Motor neuron (in vitro differentiated cells): Measurements from ENCODE around the gene PDLIM7. TPM values are rescaled to one million over a fixed set of nuclear protein-coding genes. Genes with fewer than 3 reads are reported as not detected.

Experiments used
- ATAC-seq, 8 experiments: fragments of 200-7000 bp; cut with Tn5 transposase; replicated peaks in 6 of 8; 2 replicates each; pipeline ENCODE4 v1.8.0; 2021; ENCODE audit warnings: mild to moderate bottlenecking in 8 of 8, moderate library complexity in 8 of 8
- H3K27ac ChIP-seq, 2 donors: fragments of 250-450 bp; sonication (Bioruptor Pico); 2 replicates each; pipeline ENCODE4 v1.9.0; 2021; ENCODE audit warnings: antibody characterized with exemption in 2 of 2, mild to moderate bottlenecking in 2 of 2, moderate library complexity in 1 of 2
- H3K4me1 ChIP-seq, 2 donors: fragments of 250-450 bp; sonication (Bioruptor Pico); replicated peaks in 1 of 2; 2 replicates each; pipeline ENCODE4 v1.6.1; 2021; ENCODE audit warnings: antibody characterized with exemption in 2 of 2, mild to moderate bottlenecking in 2 of 2, moderate library complexity in 1 of 2
- H3K4me3 ChIP-seq, 5 donors: fragments of 250-450 bp; sonication (Bioruptor Pico); 2 replicates each; pipeline ENCODE4 v1.9.0; 2021; ENCODE audit warnings: antibody characterized with exemption in 5 of 5, mild to moderate bottlenecking in 5 of 5, moderate library complexity in 4 of 5
- WGBS, 10 experiments: fragments of 450-650 bp; shearing (Covaris generic); methylation state at CpG; one replicate each; pipeline ENCODE4 v1.0.0; 2022; 5-methylcytosine and 5-hydroxymethylcytosine counted together
- in situ Hi-C, 9 experiments: fragments of 400-800 bp; cut with MboI; loops; one replicate each; pipeline ENCODE4 v1.15.0; 2021; ENCODE audit warnings: low sequenced_read_pairs in 9 of 9, low pct_unique_long_range_greater_than_20kb in 2 of 9; ENCODE audit not compliant: unreplicated experiment in 9 of 9
- total RNA-seq, 8 experiments: library from RNA; unstranded; fragments of 300-600 nt; gene quantifications; 2 replicates each; pipeline versions ENCODE4 v1.2.3 to v1.2.4, GENCODE V29; 2022

The PDLIM7 gene
- total RNA-seq, 8 experiments from 2014 or later, result 24.6 to 116 (median 54.3) TPM

DNA sequence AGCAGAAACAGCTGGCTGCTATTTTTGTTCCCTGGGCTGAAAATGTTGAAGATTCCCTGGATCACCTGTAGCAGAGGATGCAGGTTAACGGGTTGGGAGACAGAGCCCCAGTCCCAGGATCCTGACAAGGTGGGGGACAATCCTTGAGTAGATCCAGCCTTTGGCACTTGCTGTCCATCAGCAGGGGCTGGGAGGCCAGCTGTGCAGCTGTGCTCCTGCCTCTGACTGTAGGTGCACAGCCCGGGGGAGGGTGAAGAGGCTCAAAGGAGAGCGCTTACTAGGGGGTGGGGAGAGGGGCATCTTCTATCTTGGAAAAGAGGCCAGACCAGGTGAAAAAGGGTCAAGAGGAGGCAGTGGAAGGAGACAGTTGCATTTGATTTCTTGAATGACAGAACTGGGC lies 22.9 kb upstream of the PDLIM7 start:
- Histone ChIP-seq H3K4me3 (no peak overlapping the region), H3K27ac (no peak overlapping the region), H3K4me1 (peaks cover 12 to 14% of the 10 kb centered on the region in 2 donors)
- in situ Hi-C loops, result loop anchor here in 1 of 9 experiments (25.0 kb wide), 1 partner anchor 133 kb away; the partner anchor contains the start of gene SLC34A1
- no peak for ATAC-seq
- 80 to 100% (median 100%) methylated on average over 1 of the region's 3 CpGs; no CpG with 5 or more reads in 7 of the 10 experiments for WGBS, 10 experiments

DNA sequence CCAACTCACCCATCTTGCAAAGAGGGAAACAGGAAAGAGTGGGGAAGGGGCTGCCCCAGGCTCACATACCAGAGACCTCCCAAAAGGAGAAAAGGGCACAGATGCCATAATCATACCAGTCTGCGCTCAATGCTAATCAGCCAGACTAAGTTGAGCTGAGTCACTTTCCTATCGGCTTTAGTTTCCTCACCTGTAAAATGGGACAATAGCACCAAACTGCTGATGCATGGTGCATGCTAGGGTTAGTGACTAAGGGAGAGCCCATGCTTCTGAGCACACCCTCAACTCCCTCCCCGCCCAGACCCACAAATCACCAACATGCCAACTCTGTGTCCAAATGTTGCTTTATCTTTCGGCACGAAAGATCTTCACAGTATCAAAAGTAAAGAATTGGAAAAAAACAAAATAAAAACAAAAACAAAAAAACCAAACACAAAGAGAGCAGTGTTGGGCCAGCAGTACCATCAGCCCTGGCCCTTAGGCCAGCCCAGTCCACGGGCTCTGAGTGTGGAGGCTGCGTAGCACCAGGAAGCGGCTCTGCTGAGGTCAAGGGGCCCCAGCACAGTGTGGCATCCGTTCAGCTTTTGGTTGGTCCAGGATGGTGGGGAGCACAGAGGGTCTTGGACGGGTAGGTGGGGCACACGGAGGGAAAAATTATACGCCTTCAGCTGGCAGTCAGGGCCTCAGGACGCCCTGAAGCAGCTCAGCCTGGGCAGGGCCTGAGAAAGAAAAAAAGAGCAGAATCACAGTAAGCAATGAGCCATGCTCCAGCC lies 22.2 kb upstream of the PDLIM7 start:
- Histone ChIP-seq H3K27ac (no peak overlapping the region), H3K4me1 (peaks cover 13 to 16% of the 10 kb centered on the region in 2 donors), H3K4me3 (no peak overlapping the region)
- ATAC-seq, result no peak
- WGBS, 10 experiments, result 46 to 100% (median 94%) methylated on average over 2 to 12 of the region's 13 CpGs; no CpG with 5 or more reads in 1 of the 10 experiments
- in situ Hi-C loops, result loop anchor here in 1 of 9 experiments (25.0 kb wide), 1 partner anchor 132 kb away; the partner anchor contains the start of gene SLC34A1

DNA sequence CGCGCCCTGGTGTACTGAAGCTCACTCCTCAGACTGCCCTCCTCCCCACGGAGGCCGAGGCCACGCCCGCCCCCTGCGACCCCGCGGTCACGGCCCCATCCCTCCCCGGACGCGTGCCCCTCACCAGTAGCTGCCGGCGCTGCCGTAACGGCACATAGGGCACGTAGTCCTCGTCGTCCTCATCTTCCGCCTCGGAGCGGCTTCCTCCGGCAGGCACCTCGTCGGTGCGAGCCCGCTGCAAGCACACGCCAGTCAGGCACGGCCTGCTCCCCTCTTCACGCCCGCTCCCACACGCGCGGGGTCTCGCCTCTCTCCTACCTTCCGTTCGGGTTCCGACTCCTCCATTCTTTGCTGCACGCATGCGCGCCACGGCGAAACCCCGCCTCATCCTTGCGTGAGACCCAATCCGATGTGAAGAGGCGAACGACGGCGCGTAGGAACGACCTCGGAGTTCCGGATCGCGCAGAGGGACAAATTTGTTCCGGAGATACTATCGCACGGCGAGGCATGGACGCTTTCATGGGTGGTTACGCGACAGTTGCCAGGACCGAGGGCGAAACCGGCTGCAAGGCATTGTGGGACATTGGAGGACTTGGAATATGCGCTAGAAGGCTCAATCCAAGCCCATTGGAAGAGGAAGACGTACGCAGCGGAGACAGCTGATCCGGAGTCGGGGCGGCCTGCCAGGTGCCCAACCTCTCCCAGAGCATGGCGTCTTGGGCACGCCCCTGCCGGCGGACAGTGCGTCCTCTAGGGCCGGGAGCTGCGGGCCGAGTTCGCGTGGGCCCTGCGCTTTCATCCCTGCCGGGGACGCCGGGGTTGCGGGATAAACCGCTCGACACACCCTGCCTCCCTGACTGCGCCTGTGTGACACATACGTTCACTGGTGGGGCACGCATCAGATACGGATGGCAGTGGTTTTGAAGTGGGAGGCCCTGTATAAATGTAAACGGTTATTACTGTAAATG lies 19.5 kb upstream of the PDLIM7 start, which contains the start of gene DDX41:
TSS of gene DDX41 (minus strand) at position 361 of the 968 bp plus-strand sequence. CDS start at position 345, 16 bp downstream.
- 0 to 4% (median 1%) methylated on average over 3 to 23 of the region's 96 CpGs; no CpG with 5 or more reads in 4 of the 10 experiments for WGBS, 10 experiments
- peak within 1 kb of the TSS; percentile 81 to 94 (median 91) for H3K4me3 ChIP-seq
- peaks cover 13 to 16% of the 10 kb centered on the region in 2 donors for H3K4me1 ChIP-seq
- peak; percentile 85 to 92 (median 89) for ATAC-seq
- in situ Hi-C loops, result loop anchor here in 1 of 9 experiments (25.0 kb wide), 1 partner anchor 130 kb away; the partner anchor contains the start of gene SLC34A1
- H3K27ac ChIP-seq, result peak within 1 kb of the TSS; percentile 76 to 92

DNA sequence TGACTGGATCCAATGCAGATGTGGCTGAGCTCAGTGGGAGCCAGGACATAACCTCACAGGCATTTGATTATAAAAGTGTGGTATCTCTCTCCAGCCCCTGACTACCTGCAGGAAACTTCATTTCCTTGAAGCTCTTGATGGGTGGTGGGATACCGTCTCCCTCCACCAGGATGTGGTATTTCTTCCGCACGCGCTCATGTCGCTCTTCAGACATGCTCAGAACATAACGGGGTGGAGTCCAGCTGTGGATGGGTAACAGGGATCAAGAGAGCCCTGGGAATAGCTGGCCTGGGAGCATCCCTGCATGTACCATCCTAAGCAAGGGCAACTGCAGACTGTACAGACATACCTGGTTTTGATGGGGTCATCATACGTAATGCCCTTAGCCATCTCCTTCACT lies 18.2 kb upstream of the PDLIM7 start:
- WGBS, 10 experiments, result 87 to 100% (median 90%) methylated on average over 1 to 7 of the region's 7 CpGs; no CpG with 5 or more reads in 2 of the 10 experiments
- no peak for ATAC-seq
- H3K27ac ChIP-seq, result no peak overlapping the region
- H3K4me3 ChIP-seq, result peak overlapping the region; percentile 81 to 94 (median 91)
- peaks cover 13 to 16% of the 10 kb centered on the region in 2 donors for H3K4me1 ChIP-seq
- in situ Hi-C loops, result loop anchor here in 1 of 9 experiments (25.0 kb wide), 1 partner anchor 128 kb away; the partner anchor contains the start of gene SLC34A1

DNA sequence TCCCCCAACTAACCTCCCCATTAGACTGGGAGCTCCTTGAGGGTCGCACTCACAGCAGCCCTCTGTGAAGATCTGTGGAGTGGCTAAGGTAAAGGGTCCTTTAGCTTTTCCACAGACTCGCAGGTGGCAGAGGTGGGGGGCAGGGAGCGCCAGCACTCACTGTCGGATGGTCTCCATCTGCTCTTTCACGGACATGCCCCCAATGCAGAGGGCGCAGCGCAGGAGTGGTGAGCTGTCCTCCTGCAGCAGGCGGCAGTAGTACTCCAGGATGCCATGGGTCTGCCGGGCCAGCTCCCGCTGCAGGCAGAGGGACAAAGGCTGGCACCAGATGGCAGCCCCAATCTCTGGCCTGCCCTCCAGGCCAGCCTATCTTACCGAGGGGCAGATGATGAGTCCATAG lies 17.1 kb upstream of the PDLIM7 start:
- H3K4me1 ChIP-seq, result peaks cover 18 to 23% of the 10 kb centered on the region in 2 donors
- no peak overlapping the region for H3K4me3 ChIP-seq
- H3K27ac ChIP-seq, result no peak overlapping the region
- in situ Hi-C loops, result loop anchor here in 1 of 9 experiments (25.0 kb wide), 1 partner anchor 127 kb away; the partner anchor contains the start of gene SLC34A1
- no peak for ATAC-seq
- 66 to 100% (median 93%) methylated on average over 1 to 5 of the region's 11 CpGs; no CpG with 5 or more reads in 7 of the 10 experiments for WGBS, 10 experiments

DNA sequence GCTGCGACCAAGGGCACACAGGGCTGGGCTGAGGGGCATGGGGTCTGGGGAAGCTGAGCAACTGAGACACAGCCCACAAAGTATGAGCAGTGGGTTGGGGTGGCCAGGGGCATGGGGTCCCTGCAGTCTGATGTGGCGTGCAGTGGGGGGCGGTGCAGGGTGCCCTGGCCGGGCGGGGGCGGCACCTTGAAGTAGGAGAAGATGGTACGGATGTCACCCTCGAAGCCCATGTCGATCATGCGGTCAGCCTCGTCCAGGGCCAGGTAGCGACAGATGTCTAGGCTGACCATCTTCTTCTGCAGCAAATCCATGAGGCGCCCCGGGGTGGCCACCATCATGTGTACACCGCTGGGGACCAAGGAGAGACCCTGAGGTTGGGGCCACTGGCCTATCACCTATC lies 16.1 kb upstream of the PDLIM7 start:
- in situ Hi-C loops, result loop anchor here in 1 of 9 experiments (25.0 kb wide), 1 partner anchor 126 kb away; the partner anchor contains the start of gene SLC34A1
- H3K27ac ChIP-seq, result no peak overlapping the region
- 100% methylated on average over 2 of the region's 15 CpGs; no CpG with 5 or more reads in 9 of the 10 experiments for WGBS, 10 experiments
- H3K4me1 ChIP-seq, result peaks cover 23 to 24% of the 10 kb centered on the region in 2 donors
- no peak for ATAC-seq
- no peak overlapping the region for H3K4me3 ChIP-seq

DNA sequence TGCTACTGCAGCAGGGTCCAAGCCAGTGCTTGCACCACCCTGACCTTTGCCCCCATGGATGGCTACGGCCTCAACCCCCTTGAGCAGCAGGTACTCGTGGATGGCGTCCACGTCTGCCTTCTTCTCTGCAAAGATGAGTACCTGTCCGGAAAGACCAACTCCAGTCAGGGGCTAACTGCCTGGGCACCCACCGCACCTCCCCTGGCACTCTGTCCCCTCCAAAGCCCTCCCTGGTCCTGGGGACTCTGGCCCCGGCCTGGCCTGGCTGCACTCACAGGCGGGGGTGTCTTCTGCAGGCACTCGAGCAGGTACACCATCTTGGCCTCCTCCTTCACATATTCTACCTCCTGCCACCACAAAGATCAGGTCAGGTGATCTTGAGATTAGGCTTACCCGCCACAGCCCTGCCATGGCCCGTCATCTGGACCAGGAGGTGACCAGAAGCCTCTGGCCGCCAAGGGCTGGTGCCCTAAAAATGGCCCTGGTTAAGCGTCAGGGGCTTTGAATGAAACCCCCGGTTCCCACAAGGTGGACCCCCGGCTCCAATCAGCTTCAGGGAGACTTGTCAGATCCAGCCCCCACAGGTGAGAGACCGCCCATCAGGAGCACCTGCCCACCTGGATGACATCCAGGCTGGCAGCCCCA lies 15.5 kb upstream of the PDLIM7 start:
- Histone ChIP-seq H3K27ac (no peak overlapping the region), H3K4me1 (peaks cover 23 to 24% of the 10 kb centered on the region in 2 donors), H3K4me3 (no peak overlapping the region)
- no peak for ATAC-seq
- 50 to 100% (median 93%) methylated on average over 1 to 5 of the region's 16 CpGs; no CpG with 5 or more reads in 5 of the 10 experiments for WGBS, 10 experiments
- in situ Hi-C loops, result loop anchor here in 1 of 9 experiments (25.0 kb wide), 1 partner anchor 126 kb away; the partner anchor contains the start of gene SLC34A1

DNA sequence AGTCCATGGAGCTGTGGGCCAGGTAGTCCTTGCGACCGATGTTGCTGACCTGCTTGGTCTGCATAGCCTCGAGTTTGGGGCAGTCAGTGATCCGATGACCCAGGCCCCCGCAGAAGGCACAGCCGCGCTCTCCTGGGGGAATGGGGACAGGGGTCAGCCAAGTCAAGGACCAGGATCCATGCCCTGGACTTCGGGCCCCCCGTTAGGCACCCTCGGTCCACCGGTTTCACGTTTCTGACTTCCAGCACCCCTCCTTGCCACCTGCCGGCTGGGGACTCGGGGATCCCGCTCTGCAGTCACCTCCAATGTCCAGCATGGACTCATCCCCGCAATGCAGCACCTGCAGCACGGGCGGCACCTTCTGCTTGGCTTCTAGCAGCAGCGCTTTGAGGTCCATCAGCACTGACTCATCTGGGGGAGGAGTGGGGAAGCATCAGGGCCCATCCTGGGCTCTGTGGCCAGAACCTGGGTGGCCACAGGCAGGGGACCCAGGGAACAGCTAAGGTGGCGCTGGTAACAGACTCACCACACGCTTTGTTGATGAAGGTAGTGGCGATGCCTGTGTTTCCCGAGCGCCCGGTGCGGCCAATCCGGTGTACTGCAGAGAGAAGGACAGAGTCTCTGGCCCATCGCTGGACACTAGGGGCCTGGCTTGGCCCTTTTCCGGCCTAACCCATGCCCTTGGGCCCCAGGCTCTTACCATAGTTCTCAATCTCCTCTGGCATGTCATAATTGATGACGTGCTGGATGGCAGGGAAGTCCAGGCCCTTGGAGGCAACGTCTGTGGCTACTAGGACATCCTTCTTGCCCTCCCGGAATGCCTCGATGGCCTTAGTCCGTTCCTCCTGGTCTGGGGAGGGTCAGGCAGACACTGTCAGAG lies 14.6 kb upstream of the PDLIM7 start:
- Histone ChIP-seq H3K27ac (no peak overlapping the region), H3K4me3 (no peak overlapping the region), H3K4me1 (peaks cover 23 to 24% of the 10 kb centered on the region in 2 donors)
- ATAC-seq, result no peak
- in situ Hi-C loops, result loop anchor here in 1 of 9 experiments (25.0 kb wide), 1 partner anchor 125 kb away; the partner anchor contains the start of gene SLC34A1
- 81 to 100% (median 94%) methylated on average over 2 to 18 of the region's 34 CpGs; no CpG with 5 or more reads in 2 of the 10 experiments for WGBS, 10 experiments

DNA sequence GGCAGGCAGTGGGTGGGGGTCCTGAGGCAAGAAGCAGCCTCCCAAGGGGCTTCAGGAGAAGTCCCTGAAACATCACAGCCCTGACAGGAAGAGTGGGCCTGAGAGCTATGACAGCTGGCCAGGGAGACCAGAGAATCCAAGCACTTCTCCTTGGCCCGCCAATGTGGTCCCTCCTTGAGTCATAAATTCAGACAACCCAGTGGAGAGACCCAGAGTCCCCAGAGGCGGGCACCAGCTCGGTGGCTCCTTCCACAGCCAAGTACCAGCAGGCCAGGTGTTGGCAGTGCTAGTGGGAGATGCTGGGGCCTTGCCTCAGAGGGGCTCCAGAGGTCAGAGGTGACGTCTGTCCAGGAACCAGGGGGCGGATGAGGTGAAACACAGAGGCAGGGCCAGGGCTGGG lies 13.8 kb upstream of the PDLIM7 start:
- WGBS, 10 experiments, result 89 to 100% (median 100%) methylated on average over 1 to 3 of the region's 5 CpGs; no CpG with 5 or more reads in 7 of the 10 experiments
- ATAC-seq, result no peak
- in situ Hi-C loops, result loop anchor here in 1 of 9 experiments (25.0 kb wide), 1 partner anchor 124 kb away; the partner anchor contains the start of gene SLC34A1
- Histone ChIP-seq H3K4me1 (peaks cover 23 to 24% of the 10 kb centered on the region in 2 donors), H3K27ac (no peak overlapping the region), H3K4me3 (no peak overlapping the region)

DNA sequence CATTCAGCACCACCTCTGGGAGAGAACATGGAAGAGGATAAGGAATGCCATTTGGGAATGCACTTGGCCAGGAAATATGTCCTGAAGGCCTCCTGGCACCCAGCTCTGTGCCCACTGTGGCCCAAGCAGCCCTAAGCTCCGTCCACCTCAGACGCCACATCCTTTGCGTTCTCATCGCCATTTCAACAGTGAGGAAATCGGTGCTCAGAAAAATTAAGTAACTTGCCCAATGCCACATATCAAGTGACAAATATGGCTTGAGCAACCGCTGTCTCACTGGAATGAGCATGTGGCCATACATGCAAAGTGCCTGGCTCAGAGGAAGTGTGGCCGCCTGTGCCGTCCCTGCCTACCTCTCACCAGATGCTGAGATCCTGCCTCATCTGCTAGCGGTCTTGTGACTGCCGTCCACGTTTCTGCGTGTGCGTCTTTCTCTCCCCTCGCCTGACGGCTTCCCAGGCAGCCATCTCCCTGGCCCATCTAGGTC lies 13.2 kb upstream of the PDLIM7 start:
- ATAC-seq, result no peak
- WGBS, 10 experiments, result 80 to 100% (median 93%) methylated on average over 2 to 11 of the region's 15 CpGs; no CpG with 5 or more reads in 3 of the 10 experiments
- H3K27ac ChIP-seq, result no peak overlapping the region
- in situ Hi-C loops, result loop anchor here in 1 of 9 experiments (25.0 kb wide), 1 partner anchor 123 kb away; the partner anchor contains the start of gene SLC34A1
- peaks cover 18 to 20% of the 10 kb centered on the region in 2 donors for H3K4me1 ChIP-seq
- no peak overlapping the region for H3K4me3 ChIP-seq
